ENCODE data around the gene ME3.
"Not testable (repeated sequence)": the region's sequence is repeated elsewhere in the genome, so short reads cannot be mapped to it uniquely, and the experiment has no call there.

The ME3 gene

DNA sequence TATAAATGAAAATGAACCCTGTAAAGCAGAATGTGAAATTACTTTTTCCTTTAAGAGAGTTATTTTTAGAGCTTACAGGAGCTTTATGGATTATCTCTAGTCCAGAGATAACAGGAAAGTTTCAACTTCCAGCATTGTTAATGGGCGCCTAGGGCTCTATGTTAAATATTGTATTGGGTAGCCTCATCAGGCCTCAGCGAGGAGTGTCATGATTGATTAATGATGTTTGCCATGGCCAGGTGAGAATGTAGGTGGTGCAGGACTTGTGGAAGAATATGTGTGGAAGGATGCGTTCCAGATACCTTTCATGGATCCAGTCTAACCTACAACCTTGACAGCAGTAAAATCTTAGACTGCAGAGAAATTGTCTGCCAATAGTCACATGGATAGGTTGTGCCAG lies 50.6 kb downstream of the ME3 start:
- no peak for DNase-seq (ENCODE audit: low read depth in 2 of 2)

DNA sequence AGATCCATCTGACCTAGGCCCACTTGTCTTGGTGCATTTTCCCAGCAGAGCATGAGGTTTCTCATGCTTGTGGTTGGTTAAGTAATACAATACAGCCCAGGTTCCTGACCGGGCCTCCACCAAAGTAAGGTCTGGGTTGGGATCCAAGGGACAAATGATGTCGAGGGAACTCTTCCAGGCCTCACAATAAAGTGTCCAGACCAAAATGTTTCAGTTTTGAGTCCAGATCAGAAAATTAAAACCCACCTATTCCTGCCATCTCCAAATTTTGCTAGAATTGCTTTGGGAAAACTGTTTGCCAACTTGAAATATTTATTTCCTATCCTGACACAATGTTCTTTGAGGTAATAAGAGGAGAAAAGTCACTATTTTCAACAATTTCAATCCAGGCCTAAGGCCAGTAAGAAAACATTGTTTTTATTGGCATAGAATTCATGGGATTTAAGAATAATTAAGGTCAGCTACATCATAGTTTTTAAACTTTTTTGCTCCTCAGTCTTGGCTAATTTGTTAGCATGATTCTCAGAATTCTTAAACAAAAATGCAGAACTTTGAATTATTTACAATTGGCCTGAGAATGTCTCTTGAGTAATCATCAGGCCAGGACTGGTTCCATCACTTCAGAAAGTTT lies 51.4 kb downstream of the ME3 start:
- no peak for DNase-seq (ENCODE audit: low read depth in 2 of 2)

DNA sequence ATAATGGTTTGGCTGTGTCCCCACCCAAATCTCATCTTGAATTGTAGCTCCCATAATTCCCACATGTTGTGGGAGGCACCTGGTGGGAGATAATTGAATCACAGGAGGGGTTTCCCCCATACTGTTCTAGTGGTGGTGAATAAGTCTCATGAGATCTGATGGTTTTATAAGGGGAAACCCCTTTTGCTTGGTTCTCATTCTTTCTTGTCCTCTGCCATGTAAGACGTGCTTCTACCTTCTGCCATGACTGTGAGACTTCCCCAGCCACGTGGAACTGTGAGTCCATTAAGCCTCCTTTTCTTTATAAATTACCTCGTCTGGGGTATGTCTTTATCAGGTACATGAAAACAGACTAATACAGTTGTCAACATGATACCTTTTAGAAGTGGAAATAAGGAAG lies 53.0 kb downstream of the ME3 start:
- not testable (repeated sequence) for DNase-seq (ENCODE audit: low read depth in 2 of 2)

DNA sequence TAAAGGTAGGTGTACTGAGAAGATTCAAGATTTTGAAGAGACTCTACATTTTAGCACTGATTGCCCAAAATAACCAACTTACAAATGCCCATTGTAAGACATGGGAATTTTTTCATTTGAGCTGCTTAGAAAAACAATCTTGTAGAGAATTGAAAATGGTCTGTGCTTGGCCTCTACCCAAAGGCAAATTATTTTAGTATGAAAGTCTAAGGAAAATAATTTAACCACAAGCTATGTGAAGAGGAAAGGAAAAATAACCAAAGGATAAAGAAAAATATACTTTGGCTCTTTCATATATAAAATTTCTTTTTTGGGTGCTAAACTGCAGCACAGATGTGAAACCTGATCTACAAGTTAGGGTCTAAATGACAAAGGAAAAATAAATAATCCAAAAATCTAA lies 54.9 kb downstream of the ME3 start:
- no peak for DNase-seq (ENCODE audit: low read depth in 2 of 2)

DNA sequence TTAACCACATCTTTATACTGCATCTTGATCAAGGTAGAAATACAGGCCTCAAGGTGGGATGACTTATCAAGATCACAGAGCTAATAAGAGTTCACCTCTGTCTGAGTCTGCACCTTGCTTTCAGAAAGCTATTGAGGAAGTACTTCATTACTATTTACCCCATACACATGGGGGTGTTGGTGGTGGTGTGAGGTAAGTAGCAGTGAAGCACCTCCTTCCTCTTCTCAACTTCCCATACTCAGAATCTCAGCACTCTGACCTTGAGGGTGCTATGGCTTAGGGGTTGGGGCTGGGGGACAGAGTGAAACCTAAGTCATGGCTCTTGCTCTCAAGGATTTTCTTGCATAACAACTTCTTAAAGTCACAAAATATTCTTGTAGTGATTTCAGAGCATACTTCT lies 56.9 kb downstream of the ME3 start:
- no peak for DNase-seq (ENCODE audit: low read depth in 2 of 2)

DNA sequence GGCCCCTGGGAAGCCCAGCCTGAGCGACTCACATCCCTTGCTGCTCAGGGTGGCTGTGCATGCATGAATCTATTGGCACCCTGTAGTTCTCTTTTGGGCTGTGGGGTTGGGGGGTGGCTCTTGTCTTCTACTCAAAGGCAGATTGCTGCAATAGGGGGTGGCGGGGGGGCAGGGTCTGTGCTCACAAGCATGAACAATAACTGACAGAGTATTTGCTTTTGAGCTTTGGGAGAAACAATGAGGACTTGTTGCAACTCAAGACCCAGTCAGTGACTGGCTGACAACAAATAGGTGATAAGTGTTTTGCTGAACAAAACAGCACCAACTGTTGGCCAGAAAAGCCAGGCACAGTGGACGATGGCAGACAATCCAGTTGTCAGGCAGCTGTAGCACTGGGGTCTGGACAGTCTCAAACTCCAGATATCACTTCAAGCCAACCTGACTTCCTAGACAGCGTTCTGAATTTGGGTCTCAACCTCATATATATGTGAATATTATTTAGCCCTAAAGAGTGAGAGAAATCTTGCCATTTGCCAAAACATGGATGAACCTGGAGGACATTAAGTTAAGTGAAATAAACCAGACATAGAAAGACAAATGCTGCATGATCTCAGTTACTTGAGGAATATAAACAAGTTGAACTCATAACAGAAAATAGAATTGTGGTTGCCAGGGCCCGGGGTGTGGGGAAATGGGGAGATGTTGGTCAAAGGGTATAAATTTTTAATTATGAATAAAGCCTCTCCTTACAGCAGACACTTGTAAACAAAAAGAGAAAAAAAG lies 61.7 kb downstream of the ME3 start:
- no peak for DNase-seq (ENCODE audit: low read depth in 2 of 2)

DNA sequence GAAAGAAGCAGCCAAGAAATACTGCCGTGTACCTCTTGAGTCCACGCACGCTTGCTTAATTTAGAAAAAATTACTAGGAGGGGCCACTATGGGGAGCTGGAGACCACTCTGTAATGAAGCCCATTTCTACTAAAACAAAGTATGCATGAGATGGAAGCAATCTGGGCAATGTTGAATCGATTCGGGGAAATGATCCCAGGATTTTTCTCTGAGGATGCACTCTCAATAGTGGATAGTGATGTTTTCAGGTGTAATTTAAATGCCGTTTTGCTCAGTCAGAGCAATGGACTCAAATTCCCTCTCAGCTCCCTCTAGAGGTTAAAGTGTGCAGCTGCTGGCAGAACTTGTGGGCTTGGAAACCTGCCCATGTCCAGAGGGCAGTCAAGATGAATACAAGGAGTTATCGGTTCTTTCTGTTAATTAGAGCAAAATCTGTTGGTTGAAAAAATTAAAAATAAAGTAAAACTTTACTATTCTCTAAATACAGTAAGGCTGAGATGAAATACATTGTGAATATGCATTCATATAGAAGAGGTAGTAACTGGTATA lies 64.1 kb downstream of the ME3 start:
- DNase-seq (ENCODE audit: low read depth in 2 of 2): no peak

DNA sequence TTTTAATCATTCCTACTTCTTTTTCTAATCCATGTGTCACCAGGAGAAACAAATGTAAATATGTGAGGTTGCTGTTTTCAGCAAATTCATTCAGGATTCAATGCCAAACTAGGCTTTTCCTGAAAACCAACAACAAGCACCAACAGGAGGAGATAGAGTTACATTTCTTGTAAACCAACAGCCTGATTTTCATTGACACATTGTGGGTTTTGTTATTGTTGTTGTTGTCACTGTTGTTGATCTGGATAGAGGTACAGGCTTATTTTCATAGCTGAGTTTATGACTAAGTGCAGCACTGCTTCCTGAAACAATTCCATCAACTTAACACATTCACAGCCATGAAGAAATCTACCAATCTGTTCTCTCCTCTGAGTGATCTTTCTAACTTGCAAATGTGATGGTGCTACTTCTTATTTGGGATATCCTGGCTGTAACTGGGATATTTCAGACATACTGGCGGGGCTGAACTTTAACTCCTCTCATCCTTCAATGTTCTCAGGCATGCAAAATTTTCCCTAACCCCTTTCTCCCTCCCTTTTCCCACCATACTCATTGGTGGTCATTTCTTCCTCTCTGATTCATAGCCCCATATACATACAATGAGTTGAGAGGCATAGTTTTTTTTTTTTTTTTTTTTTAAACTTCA lies 65.5 kb downstream of the ME3 start:
- DNase-seq (ENCODE audit: low read depth in 2 of 2): no peak

DNA sequence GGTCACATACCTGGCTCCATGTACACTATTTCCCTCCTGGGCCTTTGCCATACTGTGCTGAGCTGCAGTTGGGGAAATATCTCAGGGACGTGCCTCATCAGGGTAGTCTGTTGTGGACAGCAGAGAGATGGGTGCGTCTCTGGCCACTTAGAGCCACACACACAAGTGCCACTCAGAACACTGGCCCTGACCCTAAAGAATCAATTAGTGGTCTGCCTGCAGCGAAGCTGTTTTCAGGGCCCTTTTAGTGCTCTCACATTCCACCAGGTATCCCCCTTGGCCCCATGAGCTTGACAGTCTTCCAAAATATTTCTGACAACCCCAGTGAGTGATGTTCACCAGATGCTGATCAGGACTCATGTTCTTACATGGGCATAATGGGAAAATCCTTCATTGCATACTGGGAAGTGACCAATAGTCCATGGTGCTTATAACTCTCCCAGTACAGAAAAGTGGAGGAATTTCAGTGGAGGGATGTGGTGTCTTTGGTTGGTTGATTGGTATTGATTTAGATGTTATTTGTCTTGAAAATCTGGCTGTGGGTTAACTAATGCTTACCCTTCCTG lies 66.1 kb downstream of the ME3 start:
- DNase-seq (ENCODE audit: low read depth in 2 of 2): no peak

DNA sequence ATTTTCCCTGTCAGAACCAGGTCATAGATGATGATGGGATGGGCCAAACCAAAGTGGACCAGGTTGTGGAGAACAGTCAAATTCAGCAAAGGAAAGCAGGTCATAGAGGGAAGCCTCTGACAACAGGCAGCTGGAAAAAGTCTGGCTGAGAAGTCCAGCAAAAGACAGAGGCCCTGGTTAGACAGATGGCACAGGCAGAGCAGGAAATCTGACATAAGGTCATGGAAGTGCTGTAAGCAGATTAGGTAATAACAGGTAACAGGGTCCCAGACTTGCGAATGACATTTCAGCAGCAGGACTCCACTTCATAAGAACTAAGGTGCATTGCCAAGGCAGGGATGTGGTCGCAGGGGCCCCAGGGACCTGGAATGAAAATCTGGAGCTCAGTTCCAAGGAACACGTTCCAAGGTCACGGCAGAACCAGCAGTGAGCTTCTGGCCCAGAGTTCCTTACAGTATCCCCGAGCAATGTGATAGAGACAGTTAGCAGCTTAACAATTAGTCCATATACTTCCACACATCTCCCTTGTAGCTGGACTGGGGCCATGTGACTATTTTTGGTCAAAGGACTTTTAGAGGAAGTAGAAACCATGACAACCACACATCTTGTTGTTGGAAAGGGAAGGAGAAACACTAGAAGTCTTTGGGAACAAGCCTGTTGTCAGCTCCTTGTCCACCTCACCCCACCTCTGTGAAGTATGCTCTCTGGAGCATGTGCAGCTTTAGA lies 75.4 kb downstream of the ME3 start:
- no peak for DNase-seq (ENCODE audit: low read depth in 2 of 2)

DNA sequence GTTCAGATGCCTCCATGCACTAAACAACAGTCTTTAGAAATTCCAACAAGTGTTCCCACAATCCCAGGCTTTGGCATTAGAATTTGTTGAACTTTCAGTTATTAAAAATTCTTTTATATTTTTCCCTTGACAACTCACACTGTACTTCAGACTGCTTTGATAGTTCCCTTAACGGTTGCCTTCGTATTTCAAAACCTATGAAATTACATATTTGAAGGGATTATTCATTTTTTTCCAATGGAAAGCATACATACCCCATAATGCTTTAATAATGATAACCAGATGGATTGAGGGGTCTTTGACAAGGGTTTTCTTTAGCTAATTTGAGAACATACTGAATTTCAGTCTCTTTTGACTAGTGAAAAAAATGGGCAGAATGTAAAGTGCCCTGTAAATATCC lies 76.5 kb downstream of the ME3 start:
- DNase-seq (ENCODE audit: low read depth in 2 of 2): no peak

DNA sequence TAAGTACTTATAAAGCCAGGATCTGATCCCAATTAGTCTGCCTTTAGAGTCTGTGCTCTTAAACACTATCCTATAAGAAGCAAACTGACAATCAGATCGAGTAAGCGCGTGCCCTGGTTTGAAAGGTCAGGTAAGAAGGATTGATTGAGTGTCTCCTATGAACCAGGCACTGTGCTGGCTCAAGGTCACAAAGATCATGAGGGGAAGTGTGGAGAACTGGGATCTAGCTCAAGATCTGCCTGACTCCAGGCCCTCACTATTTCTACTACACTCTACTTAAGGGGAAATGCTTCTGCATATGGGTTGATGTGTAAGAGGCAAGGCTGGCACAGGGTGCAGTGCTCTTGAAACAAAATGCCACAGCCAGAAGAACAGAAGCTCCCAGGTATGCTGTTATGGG lies 77.0 kb downstream of the ME3 start:
- DNase-seq (ENCODE audit: low read depth in 2 of 2): no peak

DNA sequence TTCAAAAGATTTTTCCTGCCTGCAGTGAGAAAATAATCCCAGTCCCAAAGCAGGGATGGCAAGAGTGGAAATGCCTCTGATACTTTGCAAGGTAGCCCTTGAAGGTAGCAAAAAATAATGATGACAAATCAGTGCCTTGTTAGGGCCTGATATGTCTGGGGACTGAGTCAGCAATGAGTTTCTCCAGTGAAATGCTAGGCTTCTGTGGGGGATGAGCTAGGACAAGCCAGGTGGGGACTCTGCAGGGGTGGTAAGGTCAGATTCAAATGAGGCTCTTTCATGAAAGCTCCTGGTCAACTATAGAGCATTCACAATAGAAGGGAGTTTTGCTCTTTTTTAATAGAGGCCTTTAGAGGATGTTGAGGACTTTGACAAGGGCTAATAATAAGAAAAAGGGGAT lies 77.7 kb downstream of the ME3 start:
- DNase-seq (ENCODE audit: low read depth in 2 of 2): no peak

DNA sequence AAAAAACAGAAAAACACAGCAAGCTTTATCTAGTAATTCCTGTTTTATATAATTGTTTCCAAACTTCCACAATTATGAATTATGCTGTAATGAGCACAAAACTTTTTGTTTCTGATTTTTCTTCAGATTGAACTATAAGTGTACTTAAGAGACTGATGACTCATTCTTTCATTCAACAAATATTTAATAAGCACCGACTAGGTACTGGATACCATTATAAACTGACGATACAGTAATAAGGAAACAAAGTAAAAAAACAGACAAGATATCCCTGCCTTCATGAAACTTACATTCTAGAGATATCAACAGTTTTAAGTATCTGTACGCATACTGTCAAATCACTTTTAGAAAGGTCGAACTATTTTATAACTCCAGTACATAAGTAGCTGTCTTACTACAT lies 78.6 kb downstream of the ME3 start:
- DNase-seq (ENCODE audit: low read depth in 2 of 2): no peak

DNA sequence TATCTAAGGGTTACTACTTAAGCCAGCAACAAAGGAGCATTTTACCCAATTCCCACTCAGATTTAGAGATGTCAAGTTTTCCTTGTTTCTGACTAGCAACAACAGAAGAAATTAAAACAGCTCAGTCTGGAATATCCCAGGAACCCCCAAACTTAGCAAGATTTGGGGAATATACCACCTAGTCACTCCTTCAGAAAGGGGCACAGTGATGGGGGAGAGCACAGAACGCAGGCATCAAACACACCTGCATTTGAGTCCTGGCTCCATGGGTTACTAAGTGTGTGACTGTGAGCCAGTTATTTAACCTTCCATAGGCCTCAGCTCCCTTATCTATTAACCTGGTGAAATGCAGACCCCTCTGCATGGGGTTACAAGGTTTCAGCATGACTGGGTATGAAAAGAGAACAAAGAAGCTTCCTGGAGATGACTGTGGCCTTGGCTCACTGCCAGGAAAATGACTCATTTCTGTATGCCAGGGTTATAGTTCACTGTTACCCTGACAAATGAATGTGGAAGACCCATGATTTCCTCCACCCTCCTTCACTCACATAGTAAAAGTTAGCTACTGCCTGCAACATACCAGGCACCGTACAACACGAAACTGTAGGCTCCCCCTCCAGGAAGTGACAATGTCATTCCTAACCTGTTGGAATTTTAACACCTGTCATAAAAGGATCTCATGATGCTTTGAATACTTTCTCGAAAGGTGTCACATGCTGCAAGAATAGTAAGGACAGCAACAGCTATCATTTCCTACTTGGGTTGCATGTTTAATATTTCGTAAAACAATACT lies 79.6 kb downstream of the ME3 start:
- DNase-seq (ENCODE audit: low read depth in 2 of 2): peak; percentile 31 to 35

DNA sequence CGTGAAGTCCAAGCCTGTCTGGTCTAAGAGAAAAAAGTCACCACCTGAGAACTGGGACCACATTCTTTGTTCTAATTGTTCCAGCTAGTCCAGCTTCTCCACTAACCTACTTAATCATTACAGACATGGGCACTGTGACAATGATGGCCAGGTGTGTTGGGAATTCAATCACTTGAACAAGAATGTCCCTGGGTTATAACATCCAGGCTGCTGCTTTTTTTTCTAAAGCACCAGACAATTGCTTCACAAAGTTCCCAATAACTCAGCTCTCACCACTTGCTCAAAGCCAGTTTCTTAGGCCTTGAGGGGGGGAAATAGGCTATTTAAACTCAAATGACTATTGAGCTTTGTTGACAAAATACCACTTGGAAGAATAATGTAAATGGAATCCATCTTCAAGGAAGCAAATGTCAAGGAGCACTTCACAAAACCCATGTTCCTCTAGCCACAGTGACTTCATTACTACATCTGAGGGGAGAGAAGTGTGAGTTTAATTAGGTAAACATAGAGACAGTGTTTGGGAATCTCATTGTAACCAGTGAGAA lies 80.3 kb downstream of the ME3 start:
- no peak for DNase-seq (ENCODE audit: low read depth in 2 of 2)

DNA sequence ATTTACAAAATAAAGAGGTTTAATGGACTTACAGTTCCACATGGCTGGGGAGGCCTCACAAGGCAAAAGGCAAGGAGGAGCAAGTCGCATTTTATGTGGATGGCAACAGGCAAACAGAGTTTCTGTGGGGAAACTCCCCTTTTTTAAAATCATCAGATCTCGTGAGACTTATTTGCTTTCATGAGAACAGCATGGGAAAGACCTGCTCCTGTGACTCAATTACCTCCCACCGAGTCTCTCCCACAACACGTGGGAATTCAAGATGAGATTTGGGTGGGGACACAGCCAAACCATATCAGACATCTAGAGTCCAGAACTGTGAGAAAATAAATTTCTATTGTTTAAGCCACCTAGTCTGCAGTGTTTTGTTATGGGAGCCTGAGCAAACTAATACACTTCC lies 80.8 kb downstream of the ME3 start:
- no peak for DNase-seq (ENCODE audit: low read depth in 2 of 2)

DNA sequence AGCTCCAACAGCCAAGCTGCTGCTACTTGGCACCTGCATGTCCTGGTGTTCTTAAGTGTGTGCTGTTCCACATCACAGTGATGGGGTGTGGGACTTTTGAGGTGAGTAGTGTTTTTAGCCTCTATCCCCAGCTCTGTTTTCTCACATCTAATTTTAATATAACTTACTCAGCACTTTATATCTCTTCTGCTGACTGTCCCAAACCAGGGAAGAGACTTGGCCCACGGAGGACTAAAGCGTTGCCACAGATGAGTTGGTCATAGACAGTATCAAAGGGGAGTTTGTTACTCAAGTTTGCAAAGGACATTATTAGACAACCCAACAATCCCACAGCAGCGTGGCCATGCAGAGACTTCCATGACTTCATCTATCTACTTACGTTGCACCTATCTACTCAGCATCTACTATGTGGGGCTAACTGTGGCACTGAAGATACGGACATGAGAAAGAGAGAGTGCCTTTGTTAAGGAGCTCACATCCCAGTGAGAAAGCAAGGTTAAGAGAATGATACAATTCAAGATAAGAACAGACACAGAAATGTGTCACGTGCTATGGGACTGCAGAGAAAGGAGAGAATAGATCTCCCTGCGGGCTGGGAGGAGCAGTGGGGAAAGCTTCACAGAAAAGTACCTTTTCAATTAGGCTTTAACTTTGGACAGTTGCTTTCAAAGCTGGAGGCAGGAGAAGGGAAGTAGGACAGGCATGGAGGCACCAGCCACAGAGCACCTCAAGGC lies 82.4 kb downstream of the ME3 start:
- no peak for DNase-seq (ENCODE audit: low read depth in 2 of 2)

DNA sequence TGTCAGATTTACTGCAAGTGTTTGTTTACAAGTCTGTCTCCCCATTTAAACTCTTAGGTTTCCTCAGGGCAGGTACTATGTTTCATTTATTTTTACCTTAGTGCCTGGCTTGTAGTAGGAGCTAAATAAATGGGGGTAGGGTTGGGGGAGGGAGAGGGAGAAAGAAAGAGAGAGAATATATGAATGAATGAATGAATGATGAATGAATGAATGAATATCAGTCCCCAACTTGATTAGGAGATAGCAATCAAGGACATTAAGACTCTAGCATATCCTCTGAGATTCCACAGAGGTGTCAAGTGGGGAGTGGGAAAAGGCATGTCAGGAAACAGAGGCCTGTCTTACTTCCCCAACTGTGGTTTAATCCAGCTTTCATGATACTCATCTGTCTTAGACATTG lies 83.2 kb downstream of the ME3 start:
- DNase-seq (ENCODE audit: low read depth in 2 of 2): no peak

DNA sequence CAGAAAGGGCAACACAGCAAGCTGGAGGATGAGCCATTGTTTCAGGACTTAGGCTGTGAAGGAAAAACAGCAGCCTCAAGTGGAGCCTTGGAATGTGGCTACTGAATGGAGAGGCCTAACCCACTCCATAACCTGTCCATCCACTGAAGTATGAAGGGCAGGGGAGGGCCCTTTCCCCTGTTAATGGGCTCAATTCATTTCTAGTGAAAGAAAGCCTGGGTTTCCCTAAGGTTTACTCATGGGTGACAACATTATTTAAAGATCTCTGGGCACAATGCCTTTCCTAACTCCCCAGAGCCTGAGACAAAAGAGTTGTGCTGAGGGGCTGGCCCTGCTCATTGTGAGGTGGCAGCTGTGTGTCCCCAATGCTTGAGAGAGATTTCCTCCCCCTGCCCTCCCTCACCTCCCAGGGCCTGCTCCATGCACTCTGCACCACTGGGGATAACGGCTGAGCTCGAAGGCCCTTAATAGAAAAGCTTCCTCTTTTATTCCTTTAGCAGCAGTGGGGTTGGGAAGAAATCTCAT lies 83.8 kb downstream of the ME3 start:
- no peak for DNase-seq (ENCODE audit: low read depth in 2 of 2)
